Activated T-helper 1 cell treated with Interleukin-2 at 50 U/mL for 16 hours (primary cell): ENCODE data around the gene DHRSX.
"Not testable (repeated sequence)": the region's sequence is repeated elsewhere in the genome, so short reads cannot be mapped to it uniquely, and the experiment has no call there.

Experiments used
- DNase-seq: peaks from one replicate; pipeline ENCODE4 v3.0.0-alpha.2; 2020; ENCODE audit warnings: low read depth

DHRSX gene

GRCh38 chrX:2395261-2395992 lies 105.3 kb downstream of the DHRSX start:
- DNase-seq: no peak

GRCh38 chrX:2391869-2392606 lies 108.7 kb downstream of the DHRSX start:
- no peak for DNase-seq

- DNase-seq: no peak
Observed at GRCh38 chrX:2390754-2391153, 110.0 kb downstream of the DHRSX start.

- not testable (repeated sequence) for DNase-seq
Observed at GRCh38 chrX:2389731-2390130, 111.0 kb downstream of the DHRSX start.

- DNase-seq: no peak
Observed at GRCh38 chrX:2389324-2389723, 111.5 kb downstream of the DHRSX start.

- no peak for DNase-seq
Observed at GRCh38 chrX:2388669-2389068, 112.1 kb downstream of the DHRSX start.

GRCh38 chrX:2387614-2388239 lies 113.0 kb downstream of the DHRSX start:
- no peak for DNase-seq

GRCh38 chrX:2385224-2385623 lies 115.6 kb downstream of the DHRSX start:
- DNase-seq: no peak

GRCh38 chrX:2384486-2384885 lies 116.3 kb downstream of the DHRSX start:
- DNase-seq: no peak

GRCh38 chrX:2383735-2384134 lies 117.0 kb downstream of the DHRSX start:
- no peak for DNase-seq

GRCh38 chrX:2383144-2383543 lies 117.6 kb downstream of the DHRSX start:
- no peak for DNase-seq

- not testable (repeated sequence) for DNase-seq
Observed at GRCh38 chrX:2382433-2383048, 118.2 kb downstream of the DHRSX start.

GRCh38 chrX:2376166-2376565 lies 124.6 kb downstream of the DHRSX start:
- no peak for DNase-seq

GRCh38 chrX:2374086-2374485 lies 126.7 kb downstream of the DHRSX start:
- DNase-seq: no peak

GRCh38 chrX:2373615-2374014 lies 127.2 kb downstream of the DHRSX start:
- DNase-seq: no peak

GRCh38 chrX:2371026-2371711 lies 129.6 kb downstream of the DHRSX start:
- no peak for DNase-seq

GRCh38 chrX:2370456-2370855 lies 130.3 kb downstream of the DHRSX start:
- DNase-seq: no peak

GRCh38 chrX:2369206-2369605 lies 131.6 kb downstream of the DHRSX start:
- DNase-seq: no peak

GRCh38 chrX:2360731-2361130 lies 140.0 kb downstream of the DHRSX start:
- DNase-seq: no peak

- DNase-seq: not testable (repeated sequence)
Observed at GRCh38 chrX:2359522-2359921, 141.3 kb downstream of the DHRSX start.

GRCh38 chrX:2351999-2352995 lies 148.5 kb downstream of the DHRSX start:
- DNase-seq: no peak
